Measurements from ENCODE around the gene GALNT10. TPM values are rescaled to one million over a fixed set of nuclear protein-coding genes. Genes with fewer than 3 reads are reported as not detected.

Gene GALNT10
- total and polyA plus RNA-seq, 10 donors, result 7.6 to 50.2 (median 43.5) TPM

DNA sequence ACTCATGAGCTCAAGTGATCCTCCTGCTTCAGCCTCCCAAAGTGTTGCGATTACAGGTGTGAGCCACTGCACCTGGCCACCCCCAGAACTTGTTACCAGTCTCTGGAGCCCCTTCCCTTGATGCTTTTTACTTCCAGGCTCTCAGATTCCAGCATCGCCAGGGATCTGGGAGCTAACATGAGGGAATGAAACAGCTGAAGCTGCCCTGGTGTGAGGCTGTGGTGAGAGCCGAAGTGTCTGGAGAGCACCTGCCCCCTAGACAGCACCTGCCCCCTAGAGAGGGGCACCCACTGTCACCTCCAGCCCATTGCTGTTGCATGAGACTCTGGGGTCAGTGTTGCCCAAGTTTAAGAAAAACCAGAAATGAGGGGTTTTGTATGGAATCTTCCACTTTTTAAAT, 131.0 kb downstream of the GALNT10 start:
- Histone ChIP-seq H3K4me3 (no peak overlapping the region), H3K27ac (no peak overlapping the region), H3K36me3 (peaks cover 0 to 30% (median 0%) of the 10 kb centered on the region in 6 donors), H3K27me3 (replicated peaks in 1 of 7) (no peaks in the 10 kb centered on the region), H3K4me1 (peaks cover 0 to 17% (median 2%) of the 10 kb centered on the region in 6 donors), H3K9me3 (no peaks in the 10 kb centered on the region)
- DNase-seq, result no peak
- intact Hi-C loops (cut with DNase I; ENCODE audit: low total_unique reads), result no loop called here
- TF ChIP-seq POLR2A (IDR thresholded peaks at IDR 0.05) (no peak), POLR2AphosphoS5 (IDR thresholded peaks at IDR 0.05) (no peak)
- TF ChIP-seq, protein P1, sequence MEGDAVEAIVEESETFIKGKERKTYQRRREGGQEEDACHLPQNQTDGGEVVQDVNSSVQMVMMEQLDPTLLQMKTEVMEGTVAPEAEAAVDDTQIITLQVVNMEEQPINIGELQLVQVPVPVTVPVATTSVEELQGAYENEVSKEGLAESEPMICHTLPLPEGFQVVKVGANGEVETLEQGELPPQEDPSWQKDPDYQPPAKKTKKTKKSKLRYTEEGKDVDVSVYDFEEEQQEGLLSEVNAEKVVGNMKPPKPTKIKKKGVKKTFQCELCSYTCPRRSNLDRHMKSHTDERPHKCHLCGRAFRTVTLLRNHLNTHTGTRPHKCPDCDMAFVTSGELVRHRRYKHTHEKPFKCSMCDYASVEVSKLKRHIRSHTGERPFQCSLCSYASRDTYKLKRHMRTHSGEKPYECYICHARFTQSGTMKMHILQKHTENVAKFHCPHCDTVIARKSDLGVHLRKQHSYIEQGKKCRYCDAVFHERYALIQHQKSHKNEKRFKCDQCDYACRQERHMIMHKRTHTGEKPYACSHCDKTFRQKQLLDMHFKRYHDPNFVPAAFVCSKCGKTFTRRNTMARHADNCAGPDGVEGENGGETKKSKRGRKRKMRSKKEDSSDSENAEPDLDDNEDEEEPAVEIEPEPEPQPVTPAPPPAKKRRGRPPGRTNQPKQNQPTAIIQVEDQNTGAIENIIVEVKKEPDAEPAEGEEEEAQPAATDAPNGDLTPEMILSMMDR (IDR thresholded peaks at IDR 0.05 in 8 of 11, conservative IDR thresholded peaks at IDR 0.05 in 3 of 11), result no peak
- 65 to 100% (median 87%) methylated on average over 3 of the region's 3 CpGs for WGBS, 5 donors

DNA sequence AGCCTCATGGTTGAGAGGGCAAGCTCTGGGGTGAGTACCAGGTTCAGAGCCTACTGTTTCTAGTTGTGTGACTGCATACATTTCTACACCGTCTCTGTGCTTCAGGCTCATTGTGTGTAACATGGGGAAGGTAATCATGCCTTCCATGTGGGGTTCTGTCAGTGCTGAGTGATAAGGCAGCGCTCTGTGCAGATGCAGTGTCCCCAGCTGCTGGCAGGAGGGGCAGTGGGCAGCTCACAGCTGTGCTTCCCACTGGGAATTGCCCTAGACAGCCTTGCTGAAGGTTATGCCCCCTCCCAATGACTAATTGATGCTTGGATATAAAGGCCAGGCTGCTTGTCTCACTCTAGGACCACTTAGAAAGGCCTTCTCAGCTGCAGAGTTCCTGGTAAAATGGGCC, 133.5 kb downstream of the GALNT10 start:
- no peak for TF ChIP-seq POLR2A (IDR thresholded peaks at IDR 0.05)
- no peak for TF ChIP-seq POLR2AphosphoS5 (IDR thresholded peaks at IDR 0.05)
- TF ChIP-seq, protein P1 (IDR thresholded peaks at IDR 0.05 in 8 of 11, conservative IDR thresholded peaks at IDR 0.05 in 3 of 11), result no peak
- 93 to 100% (median 96%) methylated on average over 2 of the region's 2 CpGs for WGBS, 5 donors
- H3K4me3 ChIP-seq, result no peak overlapping the region
- H3K27me3 ChIP-seq (replicated peaks in 1 of 7), result no peaks in the 10 kb centered on the region
- peaks cover 0 to 17% (median 2%) of the 10 kb centered on the region in 6 donors for H3K4me1 ChIP-seq
- DNase-seq, result no peak
- intact Hi-C loops (cut with DNase I; ENCODE audit: low total_unique reads), result no loop called here
- no peak overlapping the region for H3K27ac ChIP-seq
- peaks cover 0 to 23% (median under 1%) of the 10 kb centered on the region in 6 donors for H3K36me3 ChIP-seq
- no peaks in the 10 kb centered on the region for H3K9me3 ChIP-seq

DNA sequence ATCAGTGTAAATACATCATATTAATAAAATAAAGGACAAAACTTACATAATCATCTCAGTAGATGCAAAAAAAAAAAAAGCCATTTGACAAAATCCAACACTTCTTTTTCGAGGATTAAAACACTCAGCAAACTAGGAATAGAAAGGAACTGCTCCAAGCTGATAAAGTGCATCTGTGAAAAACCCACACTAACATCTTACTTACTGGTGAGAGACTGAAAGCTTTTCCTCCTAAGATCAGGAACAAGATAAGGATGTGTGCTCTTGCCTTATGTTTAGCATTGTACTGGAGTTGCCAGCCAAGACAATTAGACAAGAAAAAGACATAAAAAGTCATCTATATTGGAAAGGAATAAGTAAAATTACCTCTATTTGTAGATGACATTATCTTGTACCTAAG, 135.0 kb downstream of the GALNT10 start:
- TF ChIP-seq, protein P1 (IDR thresholded peaks at IDR 0.05 in 8 of 11, conservative IDR thresholded peaks at IDR 0.05 in 3 of 11), result no peak
- no peak for TF ChIP-seq POLR2AphosphoS5 (IDR thresholded peaks at IDR 0.05)
- no peak for TF ChIP-seq POLR2A (IDR thresholded peaks at IDR 0.05)
- no peaks in the 10 kb centered on the region for H3K9me3 ChIP-seq
- no peak for DNase-seq
- H3K36me3 ChIP-seq, result peaks cover 0 to 38% (median 13%) of the 10 kb centered on the region in 6 donors
- H3K27ac ChIP-seq, result no peak overlapping the region
- intact Hi-C loops (cut with DNase I; ENCODE audit: low total_unique reads), result no loop called here
- 67 to 82% (median 78%) methylated on average over 1 of the region's 1 CpG for WGBS, 5 donors
- H3K4me1 ChIP-seq, result peaks cover 0 to 15% (median under 1%) of the 10 kb centered on the region in 6 donors
- no peak overlapping the region for H3K4me3 ChIP-seq
- H3K27me3 ChIP-seq (replicated peaks in 1 of 7), result no peaks in the 10 kb centered on the region

DNA sequence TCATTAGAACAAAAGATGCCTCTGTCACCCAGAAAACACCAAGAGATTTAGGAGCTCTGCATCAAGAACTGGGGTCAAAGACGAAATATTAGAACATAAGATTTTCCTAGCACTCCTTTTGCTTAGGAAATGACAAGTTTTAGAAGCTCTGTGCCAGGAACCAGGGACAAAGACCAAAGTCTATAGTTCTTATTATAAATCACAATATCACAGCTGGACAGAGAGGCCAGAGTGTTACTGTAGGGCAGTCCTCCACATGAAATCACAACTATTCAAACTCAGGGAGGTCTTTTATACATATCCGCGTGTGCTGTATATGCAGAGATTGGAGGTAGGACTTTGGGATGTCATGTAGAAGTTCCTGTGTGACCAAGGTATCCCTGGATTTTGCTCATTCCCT, 138.5 kb downstream of the GALNT10 start:
- DNase-seq, result no peak
- TF ChIP-seq POLR2AphosphoS5 (IDR thresholded peaks at IDR 0.05) (no peak), POLR2A (IDR thresholded peaks at IDR 0.05) (no peak)
- TF ChIP-seq, protein P1 (IDR thresholded peaks at IDR 0.05 in 8 of 11, conservative IDR thresholded peaks at IDR 0.05 in 3 of 11), result no peak
- intact Hi-C loops (cut with DNase I; ENCODE audit: low total_unique reads), result no loop called here
- no peaks in the 10 kb centered on the region for H3K27me3 ChIP-seq (replicated peaks in 1 of 7)
- WGBS, 5 donors, result 91 to 98% (median 93%) methylated on average over 3 of the region's 3 CpGs
- H3K4me1 ChIP-seq, result no peaks in the 10 kb centered on the region
- H3K27ac ChIP-seq, result no peak overlapping the region
- no peaks in the 10 kb centered on the region for H3K9me3 ChIP-seq
- H3K36me3 ChIP-seq, result peaks cover 3 to 58% (median 20%) of the 10 kb centered on the region in 6 donors
- no peak overlapping the region for H3K4me3 ChIP-seq

All from spleen (tissue), 11 donors.